Pons (tissue), 1 donor: ENCODE measurements around the gene GREB1L.
"Not testable (repeated sequence)": the region's sequence is repeated elsewhere in the genome, so short reads cannot be mapped to it uniquely, and the experiment has no call there.

Experiments
- DNase-seq: peaks from one replicate; pipeline ENCODE4 v3.0.0-alpha.2; 2016; ENCODE audit warnings: low spot score

GREB1L gene

GRCh38 chr18:21306368-21306767, 64.3 kb downstream of the GREB1L start:
- no peak for DNase-seq

DNA sequence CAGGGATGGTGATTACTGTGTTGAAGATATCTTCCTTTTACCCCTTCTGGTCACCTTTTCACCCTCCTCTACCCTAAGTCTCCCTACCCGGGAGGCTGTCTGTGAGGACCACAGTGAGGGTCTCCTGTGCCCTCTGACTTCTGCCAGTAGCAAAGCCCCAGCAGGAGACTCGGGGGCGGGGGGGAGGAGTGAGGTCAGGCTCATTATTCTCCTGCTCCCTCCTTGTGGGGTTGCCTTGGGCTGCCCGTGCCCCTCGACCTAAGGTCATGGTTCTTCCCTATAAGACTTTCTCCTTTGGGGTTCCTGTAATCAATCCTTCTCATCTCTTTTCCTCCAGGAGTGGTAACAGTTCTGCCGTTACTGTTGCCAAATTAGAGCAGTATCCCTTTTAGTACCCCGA, 65.5 kb downstream of the GREB1L start:
- no peak for DNase-seq

DNA sequence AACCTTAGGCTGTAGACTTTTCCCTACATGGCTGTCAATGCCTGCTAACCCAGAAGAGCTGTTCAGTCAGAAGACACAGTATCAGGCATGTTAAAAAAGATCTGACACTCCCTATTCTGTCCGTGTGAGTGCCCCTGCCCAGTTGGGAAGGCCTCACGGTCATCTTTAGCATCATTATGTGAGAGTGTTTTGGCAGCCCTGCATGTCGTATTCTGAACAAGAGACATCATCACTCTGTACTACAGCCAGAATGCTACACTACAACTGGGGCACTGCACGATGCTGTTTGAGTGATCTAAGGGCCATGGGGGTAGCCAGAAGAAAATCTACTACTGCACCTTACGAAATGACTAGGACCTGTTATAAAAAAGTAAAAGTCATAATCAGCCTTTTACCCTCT, 67.2 kb downstream of the GREB1L start:
- DNase-seq = no peak

DNA sequence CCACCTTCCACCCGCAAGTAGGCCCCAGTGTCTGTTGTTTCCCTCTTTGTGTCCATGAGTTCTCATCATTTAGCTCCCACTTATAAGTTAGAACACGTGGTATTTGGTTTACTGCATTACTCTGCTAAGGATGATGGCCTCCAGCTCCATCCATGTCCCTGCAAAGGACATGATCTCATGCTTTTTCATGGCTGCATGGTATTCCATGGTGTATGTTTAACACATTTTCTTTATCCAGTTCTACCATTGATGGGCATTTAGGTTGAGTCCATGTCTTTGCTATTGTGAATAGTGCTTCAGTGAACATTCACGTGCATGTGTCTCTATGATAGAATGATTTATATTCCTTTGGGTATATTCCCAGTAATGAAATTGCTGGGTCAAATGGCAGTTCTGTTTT, 69.9 kb downstream of the GREB1L start:
- DNase-seq = not testable (repeated sequence)

DNA sequence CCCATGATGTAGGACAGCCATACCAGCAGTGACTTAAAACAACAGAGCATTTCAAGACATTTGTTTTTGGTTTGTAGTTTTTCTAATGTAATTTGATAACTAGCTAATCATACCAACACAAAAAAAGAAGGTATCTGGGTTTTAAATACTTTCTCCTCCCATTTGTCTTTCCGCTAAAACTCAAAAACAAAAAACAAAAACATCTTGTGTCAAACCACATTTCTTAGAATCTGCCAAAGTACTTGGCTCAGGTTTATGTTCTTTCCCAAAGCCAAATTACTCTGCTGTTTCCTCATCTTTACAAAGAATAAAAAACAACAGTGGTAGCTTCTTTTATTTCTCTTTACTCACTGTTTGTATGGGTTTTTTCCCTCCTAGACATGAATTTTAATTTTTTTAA, 71.5 kb downstream of the GREB1L start:
- DNase-seq = no peak

GRCh38 chr18:21314724-21315123, 72.7 kb downstream of the GREB1L start:
- no peak for DNase-seq

- DNase-seq = not testable (repeated sequence)
Observed at GRCh38 chr18:21315126-21315525, 73.1 kb downstream of the GREB1L start.

GRCh38 chr18:21315741-21316197, 73.7 kb downstream of the GREB1L start:
- no peak for DNase-seq

DNA sequence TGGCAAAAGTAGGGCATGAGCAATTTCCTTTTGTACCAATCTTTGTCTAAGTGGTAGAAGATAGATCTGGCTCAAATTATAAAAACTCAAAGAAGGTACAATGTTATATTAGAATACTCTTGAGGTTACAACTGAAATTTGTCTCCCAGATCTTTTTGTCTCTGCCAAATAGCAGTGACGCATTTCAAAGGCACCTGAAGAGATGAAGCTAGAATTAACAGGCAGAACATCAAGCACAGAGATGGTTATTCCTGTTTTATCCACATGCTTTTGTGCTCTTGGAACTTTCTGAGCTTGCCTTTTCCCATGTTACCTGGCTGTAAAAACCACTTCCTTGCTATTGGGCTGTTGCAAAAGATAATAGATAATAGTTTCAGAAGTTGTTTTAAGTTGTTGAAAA, 74.3 kb downstream of the GREB1L start:
- no peak for DNase-seq

DNA sequence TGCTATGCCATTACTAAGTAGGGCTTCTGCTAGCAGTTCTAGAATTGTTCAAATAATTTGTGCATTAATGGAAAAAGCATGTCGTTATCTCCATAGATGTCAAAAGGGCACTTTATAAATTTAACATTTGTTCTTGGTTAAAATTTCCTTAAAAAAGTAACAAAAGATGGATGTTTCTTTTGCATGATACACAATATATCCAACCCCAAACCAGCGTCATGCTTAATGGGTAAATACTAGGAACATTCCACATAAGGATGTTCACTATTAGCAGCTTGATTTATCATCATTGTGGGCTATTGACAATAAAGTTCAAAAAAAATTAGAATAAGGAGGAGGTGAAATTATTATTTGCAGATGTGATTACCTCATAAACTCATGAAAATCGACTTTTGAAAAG, 79.7 kb downstream of the GREB1L start:
- DNase-seq = no peak

DNA sequence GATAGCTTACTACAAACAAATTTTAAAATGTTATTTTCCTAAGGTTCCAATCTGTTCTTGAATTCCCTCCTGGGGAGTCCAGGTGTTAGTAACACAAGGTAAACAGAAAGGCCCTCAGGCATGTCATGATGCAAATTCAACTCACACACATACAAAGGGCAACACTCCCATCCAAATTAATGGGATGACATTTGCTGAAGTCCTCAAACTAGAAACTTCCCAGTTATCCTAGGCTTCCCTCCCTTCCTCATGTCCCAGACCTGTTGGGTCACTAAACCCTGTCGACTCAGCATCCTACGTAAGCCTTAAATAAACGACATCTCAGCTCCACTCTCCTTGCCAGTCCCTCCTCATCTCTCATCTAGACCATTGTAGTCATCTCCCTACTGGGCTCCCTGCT, 85.1 kb downstream of the GREB1L start:
- no peak for DNase-seq

DNA sequence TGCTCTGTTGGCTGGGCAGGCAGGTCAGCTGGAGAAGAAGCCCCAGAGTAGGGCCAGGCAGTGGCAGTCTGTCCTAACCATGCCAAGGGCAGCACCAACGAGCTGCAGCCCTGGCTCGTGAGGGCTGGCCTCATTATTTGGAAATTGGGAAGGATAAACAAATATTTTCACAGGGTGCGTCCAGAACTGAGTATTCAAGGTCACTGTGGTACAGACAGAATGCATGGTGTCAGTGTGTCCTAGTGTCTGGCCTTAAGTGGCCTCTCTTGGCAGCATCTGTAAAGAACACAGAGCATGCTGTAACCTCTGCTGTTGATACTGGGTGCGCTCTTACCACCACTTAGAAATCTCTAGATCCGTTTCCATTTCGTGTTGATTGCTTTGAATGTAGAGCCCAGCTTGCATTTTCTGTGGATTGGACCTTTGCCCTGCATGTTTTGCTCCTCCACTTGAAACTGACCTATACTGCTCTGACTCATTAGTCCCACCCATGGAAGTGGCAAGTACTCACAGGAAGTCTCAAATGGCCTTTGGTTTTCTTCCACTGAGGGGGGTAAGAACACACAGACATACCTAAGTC, 88.2 kb downstream of the GREB1L start:
- peak; percentile 24 for DNase-seq

GRCh38 chr18:21331065-21331464, 89.0 kb downstream of the GREB1L start:
- DNase-seq = no peak

DNA sequence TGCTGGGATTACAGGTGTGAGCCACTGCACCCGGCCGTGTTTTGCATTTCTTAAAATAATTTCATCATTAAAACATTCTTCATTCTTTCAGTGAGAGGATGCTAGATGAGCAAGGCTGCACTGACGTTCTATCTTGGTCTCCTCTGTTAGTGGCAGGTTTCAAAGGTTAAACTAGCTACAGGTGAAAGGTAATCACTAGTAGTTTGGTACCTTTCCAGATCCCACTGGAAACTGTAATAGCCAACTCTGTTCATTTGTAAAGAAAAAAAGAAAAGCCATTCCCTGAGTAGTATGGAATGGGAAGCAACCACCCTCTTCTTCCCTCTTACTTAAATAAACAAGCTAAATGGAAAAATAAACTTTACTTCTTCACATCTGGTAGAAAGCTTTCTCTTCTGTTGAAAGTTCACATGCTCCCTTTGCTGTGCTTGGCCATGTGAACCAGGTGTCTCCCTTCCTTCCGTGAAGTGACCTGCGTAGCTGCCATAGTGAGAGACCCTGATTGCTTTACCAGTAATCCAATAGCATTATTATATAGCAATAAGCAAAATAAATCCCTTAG, 94.0 kb downstream of the GREB1L start:
- no peak for DNase-seq

- DNase-seq = no peak
Observed at GRCh38 chr18:21336846-21337245, 94.8 kb downstream of the GREB1L start.

GRCh38 chr18:21341141-21341540, 99.1 kb downstream of the GREB1L start:
- no peak for DNase-seq

GRCh38 chr18:21342372-21342771, 100.3 kb downstream of the GREB1L start:
- no peak for DNase-seq

GRCh38 chr18:21344860-21345259, 102.8 kb downstream of the GREB1L start:
- DNase-seq = no peak

- no peak for DNase-seq
Observed at GRCh38 chr18:21345840-21346239, 103.8 kb downstream of the GREB1L start.

DNA sequence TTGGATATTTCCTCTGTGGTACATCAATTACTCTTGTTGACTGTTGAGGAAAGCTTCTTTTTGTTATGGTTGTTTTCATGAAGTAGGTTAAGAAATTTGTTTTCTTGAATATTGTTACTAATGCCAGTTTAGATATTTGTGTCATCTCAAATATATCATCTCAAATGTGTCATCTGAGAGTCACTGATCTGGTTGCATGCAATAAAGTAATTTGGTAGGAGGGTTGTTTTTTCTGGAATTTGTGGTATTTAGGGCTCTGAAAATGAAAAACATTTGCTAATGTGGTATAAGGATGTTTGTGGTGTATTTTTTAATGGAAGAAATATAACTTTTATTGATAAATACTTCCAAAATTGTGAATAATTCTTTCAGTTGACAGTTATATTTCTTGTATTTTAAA, 117.7 kb downstream of the GREB1L start:
- no peak for DNase-seq

GRCh38 chr18:21361307-21361880, 119.4 kb downstream of the GREB1L start:
- no peak for DNase-seq

GRCh38 chr18:21362831-21363230, 120.8 kb downstream of the GREB1L start:
- peak; percentile 23 for DNase-seq

GRCh38 chr18:21363348-21363747, 121.3 kb downstream of the GREB1L start:
- peak; percentile 14 for DNase-seq

GRCh38 chr18:21364471-21364870, 122.4 kb downstream of the GREB1L start:
- DNase-seq = no peak
